ENCODE data around the gene ZNF672. TPM values are rescaled to one million over a fixed set of nuclear protein-coding genes. Genes with fewer than 3 reads are reported as not detected.

The ZNF672 gene
- total RNA-seq, 1 donor from 2014 or later = 44.4 TPM

DNA sequence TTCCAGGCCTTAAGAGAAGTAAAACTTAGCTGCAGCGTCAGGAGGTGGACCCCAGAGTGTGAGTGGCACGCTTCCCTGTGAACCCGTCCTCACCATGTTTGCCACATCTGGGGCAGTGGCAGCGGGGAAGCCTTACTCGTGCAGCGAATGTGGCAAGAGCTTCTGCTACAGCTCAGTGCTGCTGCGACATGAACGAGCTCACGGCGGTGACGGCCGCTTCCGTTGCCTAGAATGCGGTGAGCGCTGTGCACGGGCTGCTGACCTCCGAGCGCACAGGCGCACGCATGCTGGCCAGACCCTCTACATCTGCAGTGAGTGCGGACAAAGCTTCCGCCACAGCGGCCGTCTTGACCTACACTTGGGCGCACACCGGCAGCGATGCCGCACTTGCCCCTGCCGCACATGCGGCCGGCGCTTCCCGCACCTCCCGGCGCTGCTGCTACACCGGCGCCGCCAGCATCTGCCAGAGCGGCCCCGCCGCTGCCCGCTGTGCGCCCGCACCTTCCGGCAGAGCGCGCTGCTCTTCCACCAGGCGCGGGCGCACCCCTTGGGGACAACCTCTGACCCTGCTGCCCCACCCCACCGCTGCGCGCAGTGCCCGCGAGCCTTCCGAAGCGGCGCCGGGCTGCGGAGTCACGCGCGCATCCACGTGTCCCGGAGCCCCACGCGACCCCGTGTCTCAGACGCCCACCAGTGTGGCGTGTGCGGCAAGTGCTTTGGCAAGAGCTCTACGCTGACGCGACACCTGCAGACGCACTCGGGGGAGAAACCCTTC is 9.3 kb downstream of the ZNF672 start:
- Mint-ChIP-seq H3K36me3 (ENCODE audit: low read depth) (peaks cover 5% of the 10 kb centered on the region), H3K27me3 (ENCODE audit: low read depth) (no peaks in the 10 kb centered on the region), H3K9me3 (no peaks in the 10 kb centered on the region), H3K4me1 (no peaks in the 10 kb centered on the region), H3K27ac (ENCODE audit: unreplicated experiment) (no peak overlapping the region), H3K4me3 (no peak overlapping the region)
- TF ChIP-seq, protein P1, sequence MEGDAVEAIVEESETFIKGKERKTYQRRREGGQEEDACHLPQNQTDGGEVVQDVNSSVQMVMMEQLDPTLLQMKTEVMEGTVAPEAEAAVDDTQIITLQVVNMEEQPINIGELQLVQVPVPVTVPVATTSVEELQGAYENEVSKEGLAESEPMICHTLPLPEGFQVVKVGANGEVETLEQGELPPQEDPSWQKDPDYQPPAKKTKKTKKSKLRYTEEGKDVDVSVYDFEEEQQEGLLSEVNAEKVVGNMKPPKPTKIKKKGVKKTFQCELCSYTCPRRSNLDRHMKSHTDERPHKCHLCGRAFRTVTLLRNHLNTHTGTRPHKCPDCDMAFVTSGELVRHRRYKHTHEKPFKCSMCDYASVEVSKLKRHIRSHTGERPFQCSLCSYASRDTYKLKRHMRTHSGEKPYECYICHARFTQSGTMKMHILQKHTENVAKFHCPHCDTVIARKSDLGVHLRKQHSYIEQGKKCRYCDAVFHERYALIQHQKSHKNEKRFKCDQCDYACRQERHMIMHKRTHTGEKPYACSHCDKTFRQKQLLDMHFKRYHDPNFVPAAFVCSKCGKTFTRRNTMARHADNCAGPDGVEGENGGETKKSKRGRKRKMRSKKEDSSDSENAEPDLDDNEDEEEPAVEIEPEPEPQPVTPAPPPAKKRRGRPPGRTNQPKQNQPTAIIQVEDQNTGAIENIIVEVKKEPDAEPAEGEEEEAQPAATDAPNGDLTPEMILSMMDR (conservative IDR thresholded peaks at IDR 0.05) = no peak
- DNase-seq (ENCODE audit: low read depth, low spot score) = no peak

DNA sequence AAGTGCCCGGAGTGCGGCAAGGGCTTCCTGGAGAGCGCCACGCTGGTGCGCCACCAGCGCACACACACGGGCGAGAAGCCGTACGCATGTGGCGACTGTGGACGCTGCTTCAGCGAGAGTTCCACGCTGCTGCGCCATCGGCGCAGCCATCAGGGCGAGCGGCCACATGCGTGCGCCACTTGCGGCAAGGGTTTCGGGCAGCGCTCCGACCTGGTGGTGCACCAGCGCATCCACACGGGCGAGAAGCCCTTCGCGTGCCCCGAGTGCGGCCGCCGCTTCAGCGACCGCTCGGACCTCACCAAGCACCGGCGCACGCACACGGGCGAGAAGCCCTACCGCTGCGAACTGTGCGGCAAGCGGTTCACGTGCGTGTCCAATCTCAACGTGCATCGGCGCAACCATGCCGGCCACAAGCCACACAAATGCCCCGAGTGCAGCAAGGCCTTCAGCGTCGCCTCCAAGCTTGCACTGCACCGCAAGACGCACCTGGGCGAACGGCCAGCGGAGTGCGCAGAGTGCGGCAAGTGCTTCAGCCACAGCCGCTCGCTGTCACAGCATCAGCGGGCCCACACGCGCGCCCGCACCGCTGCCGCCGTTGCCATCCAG is 10.0 kb downstream of the ZNF672 start:
- Mint-ChIP-seq H3K4me1 (no peaks in the 10 kb centered on the region), H3K4me3 (no peak overlapping the region), H3K27me3 (ENCODE audit: low read depth) (no peaks in the 10 kb centered on the region), H3K27ac (ENCODE audit: unreplicated experiment) (no peak overlapping the region), H3K36me3 (ENCODE audit: low read depth) (peaks cover 5% of the 10 kb centered on the region), H3K9me3 (no peaks in the 10 kb centered on the region)
- TF ChIP-seq, protein P1 (conservative IDR thresholded peaks at IDR 0.05) = no peak
- no peak for DNase-seq (ENCODE audit: low read depth, low spot score)

DNA sequence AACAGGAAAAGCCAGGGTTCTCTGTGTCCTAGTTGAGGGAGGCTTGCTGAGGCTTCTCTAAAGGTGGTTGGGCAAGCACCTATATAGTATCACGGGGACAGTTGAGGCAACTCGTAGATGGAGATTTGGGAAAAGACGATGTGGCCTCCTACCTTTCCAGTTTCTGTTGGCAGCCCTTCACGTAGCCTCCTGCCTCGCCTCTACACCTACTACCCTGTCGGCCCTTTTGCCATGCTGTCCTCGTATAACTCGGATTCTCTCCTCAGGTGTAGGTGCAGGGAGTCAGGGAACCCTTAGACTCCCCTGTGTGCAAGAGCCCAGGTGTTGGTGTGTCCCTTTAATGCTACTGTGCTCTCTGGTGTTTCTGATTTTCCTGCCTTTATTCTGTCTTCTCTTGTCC is 10.6 kb downstream of the ZNF672 start:
- H3K4me1 Mint-ChIP-seq = no peaks in the 10 kb centered on the region
- TF ChIP-seq, protein P1 (conservative IDR thresholded peaks at IDR 0.05) = no peak
- peaks cover 5% of the 10 kb centered on the region for H3K36me3 Mint-ChIP-seq (ENCODE audit: low read depth)
- no peak overlapping the region for H3K4me3 Mint-ChIP-seq
- H3K27ac Mint-ChIP-seq (ENCODE audit: unreplicated experiment) = no peak overlapping the region
- H3K9me3 Mint-ChIP-seq = no peaks in the 10 kb centered on the region
- no peaks in the 10 kb centered on the region for H3K27me3 Mint-ChIP-seq (ENCODE audit: low read depth)
- DNase-seq (ENCODE audit: low read depth, low spot score) = no peak

DNA sequence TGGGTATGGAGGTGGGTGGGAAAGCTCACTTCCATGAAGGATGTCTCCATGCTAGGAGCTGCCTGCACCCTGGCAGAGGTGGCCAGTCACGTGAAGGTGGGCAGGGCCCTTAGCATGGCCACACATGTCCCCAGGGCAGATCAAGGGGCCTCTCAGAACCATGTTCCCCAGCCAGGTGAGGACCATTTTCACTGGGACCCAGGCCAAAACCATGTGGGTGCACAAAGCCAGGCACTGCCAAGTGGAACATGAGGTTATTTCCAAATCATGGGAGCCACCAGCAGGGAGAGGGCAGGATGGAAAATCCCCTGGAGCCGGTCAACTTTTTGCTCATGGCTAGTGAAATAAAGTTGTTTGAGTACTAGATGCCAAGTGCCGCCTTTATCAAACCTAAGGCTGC is 11.1 kb downstream of the ZNF672 start:
- H3K27ac Mint-ChIP-seq (ENCODE audit: unreplicated experiment) = no peak overlapping the region
- no peaks in the 10 kb centered on the region for H3K4me1 Mint-ChIP-seq
- no peaks in the 10 kb centered on the region for H3K9me3 Mint-ChIP-seq
- TF ChIP-seq, protein P1 (conservative IDR thresholded peaks at IDR 0.05) = no peak
- H3K27me3 Mint-ChIP-seq (ENCODE audit: low read depth) = no peaks in the 10 kb centered on the region
- no peak overlapping the region for H3K4me3 Mint-ChIP-seq
- H3K36me3 Mint-ChIP-seq (ENCODE audit: low read depth) = peaks cover 8% of the 10 kb centered on the region
- no peak for DNase-seq (ENCODE audit: low read depth, low spot score)

DNA sequence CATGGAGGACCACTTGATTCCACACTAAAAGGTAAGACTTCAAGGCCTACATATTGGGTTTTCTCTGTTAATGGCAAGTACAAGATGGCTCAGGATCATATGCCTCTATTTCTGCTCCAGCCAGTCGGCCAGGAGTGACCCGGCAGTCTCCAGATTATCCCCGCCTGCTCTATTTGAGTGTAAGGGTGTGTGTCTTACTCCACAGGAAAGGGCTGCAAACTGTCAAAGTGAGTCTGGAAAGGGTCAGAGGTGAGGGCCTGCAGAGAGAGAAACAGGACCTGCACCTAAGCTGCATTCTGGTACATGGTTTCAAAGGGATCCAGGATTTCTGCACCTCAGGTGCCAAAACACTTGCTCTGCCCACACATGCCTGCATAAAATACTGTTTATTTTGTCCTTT is 11.6 kb downstream of the ZNF672 start:
- H3K4me3 Mint-ChIP-seq = no peak overlapping the region
- TF ChIP-seq, protein P1 (conservative IDR thresholded peaks at IDR 0.05) = no peak
- H3K4me1 Mint-ChIP-seq = peaks cover under 1% of the 10 kb centered on the region
- no peak overlapping the region for H3K27ac Mint-ChIP-seq (ENCODE audit: unreplicated experiment)
- no peaks in the 10 kb centered on the region for H3K27me3 Mint-ChIP-seq (ENCODE audit: low read depth)
- no peaks in the 10 kb centered on the region for H3K9me3 Mint-ChIP-seq
- H3K36me3 Mint-ChIP-seq (ENCODE audit: low read depth) = peaks cover 10% of the 10 kb centered on the region
- no peak for DNase-seq (ENCODE audit: low read depth, low spot score)
